Erythroblast (primary cell): ENCODE measurements around the gene RIC3.

Source experiments
- GATA1 ChIP-seq: IDR thresholded peaks from 2 replicates; pipeline ENCODE4 v1.6.1; 2011; ENCODE audit warnings: low read depth, mild to moderate bottlenecking, control low read depth, low read length, moderate library complexity
- POLR2A ChIP-seq: IDR thresholded peaks from 2 replicates; pipeline ENCODE4 v1.6.1; 2011; ENCODE audit warnings: mild to moderate bottlenecking, low read length

GRCh38 chr11:8209208-8209807, 40.5 kb upstream of the RIC3 start:
- TF ChIP-seq POLR2A (no peak), GATA1 (no peak)
